Suprapubic skin (tissue), 4 donors: ENCODE measurements around the gene PIP5K1C. TPM values are rescaled to one million over a fixed set of nuclear protein-coding genes. Genes with fewer than 3 reads are reported as not detected.
A peak's percentile ranks its signal among the peaks of the same experiment; 100 is the strongest.

Source experiments
- DNase-seq, 2 donors: peaks; one replicate each; pipeline ENCODE4 v3.0.0-alpha.2; 2019; ENCODE audit warnings: low spot score in 2 of 2
- H3K27ac ChIP-seq: fragments of 200-600 bp; sonication (generic); one replicate; pipeline ENCODE4 v1.5.1; 2019
- H3K27me3 ChIP-seq: fragments of 200-600 bp; sonication (generic); one replicate; pipeline ENCODE4 v1.5.1; 2019
- H3K36me3 ChIP-seq: fragments of 200-600 bp; sonication (generic); one replicate; pipeline ENCODE4 v1.5.1; 2019
- H3K4me1 ChIP-seq: fragments of 200-600 bp; sonication (generic); one replicate; pipeline ENCODE4 v1.5.1; 2019
- H3K4me3 ChIP-seq: fragments of 200-600 bp; sonication (generic); one replicate; pipeline ENCODE4 v1.5.1; 2019; ENCODE audit warnings: mild to moderate bottlenecking
- H3K9me3 ChIP-seq: fragments of 200-600 bp; sonication (generic); one replicate; pipeline ENCODE4 v1.5.1; 2019
- CTCF ChIP-seq, 2 donors: fragments of 200-600 bp in 1 of 2; fragments of 450-650 bp in 1 of 2; sonication (generic) in 1 of 2; IDR thresholded peaks; one replicate each; pipeline ENCODE4 v1.5.1; 2016 to 2019; ENCODE audit warnings: antibody characterized with exemption in 2 of 2, mild to moderate bottlenecking in 1 of 2, moderate library complexity in 1 of 2
- EP300 ChIP-seq: sonication (generic); formaldehyde crosslinking; IDR thresholded peaks from one replicate; pipeline ENCODE4 v1.6.1; 2017; ENCODE audit warnings: antibody characterized with exemption
- POLR2A ChIP-seq, 2 donors: fragments of 450-650 bp; IDR thresholded peaks; one replicate each; pipeline ENCODE4 v1.6.1; 2017; ENCODE audit warnings: antibody characterized with exemption in 2 of 2, mild to moderate bottlenecking in 2 of 2, moderate library complexity in 2 of 2
- POLR2AphosphoS5 ChIP-seq, 3 donors: sonication (generic); formaldehyde crosslinking; IDR thresholded peaks; one replicate each; pipeline ENCODE4 v1.6.1; 2017; ENCODE audit warnings: antibody characterized with exemption in 3 of 3
- WGBS: methylation state at CpG from one replicate; pipeline ENCODE4 v1.1.5; 2018; 5-methylcytosine and 5-hydroxymethylcytosine counted together
- total RNA-seq, 4 donors: library from RNA; depleted of rRNA; stranded (reverse); fragments of >200 nt; gene quantifications; one replicate each; pipeline ENCODE4 v1.1.0, GENCODE V29; 2016

Gene PIP5K1C
- total RNA-seq, result 10 to 100 TPM; 16.5 to 25.7 (median 20.8) TPM

GRCh38 chr19:3700242-3701032 is at the start of gene PIP5K1C:
PIP5K1C (minus strand) TSS chr19:3700468; CDS start chr19:3700390, 78 bp downstream.
- Histone ChIP-seq H3K27ac (peak within 1 kb of the TSS; percentile 81), H3K4me3 (peak within 1 kb of the TSS; percentile 88), H3K4me1 (peaks cover 25% of the 10 kb centered on the region), H3K27me3 (no peaks in the 10 kb centered on the region), H3K36me3 (no peaks in the 10 kb centered on the region), H3K9me3 (no peaks in the 10 kb centered on the region)
- DNase-seq, result peak; percentile 91 to 94
- TF ChIP-seq POLR2A (IDR thresholded peaks at IDR 0.05) (peak in 1 of 2 donors; percentile 34), EP300 (no peak), POLR2AphosphoS5 (IDR thresholded peaks at IDR 0.05) (no peak), CTCF (IDR thresholded peaks at IDR 0.05) (peak; percentile 79 to 80)
- 9% methylated on average over 12 of the region's 82 CpGs for WGBS

- 94% methylated on average over 2 of the region's 8 CpGs for WGBS
- no peaks in the 10 kb centered on the region for H3K9me3 ChIP-seq
- H3K27ac ChIP-seq, result no peak overlapping the region
- no peaks in the 10 kb centered on the region for H3K27me3 ChIP-seq
- H3K4me3 ChIP-seq, result no peak overlapping the region
- H3K4me1 ChIP-seq, result no peaks in the 10 kb centered on the region
- DNase-seq, result no peak
- no peak for TF ChIP-seq EP300
- peaks cover 43% of the 10 kb centered on the region for H3K36me3 ChIP-seq
Measured at GRCh38 chr19:3748965-3749364, 48.7 kb upstream of the PIP5K1C start.

GRCh38 chr19:3746371-3747056 is 46.2 kb upstream of the PIP5K1C start:
- TF ChIP-seq POLR2A (IDR thresholded peaks at IDR 0.05) (no peak), POLR2AphosphoS5 (IDR thresholded peaks at IDR 0.05) (no peak), CTCF (IDR thresholded peaks at IDR 0.05) (no peak), EP300 (no peak)
- H3K4me1 ChIP-seq, result no peaks in the 10 kb centered on the region
- 61% methylated on average over 31 of the region's 31 CpGs for WGBS
- H3K27me3 ChIP-seq, result no peaks in the 10 kb centered on the region
- DNase-seq, result no peak
- peaks cover 20% of the 10 kb centered on the region for H3K36me3 ChIP-seq
- H3K27ac ChIP-seq, result no peak overlapping the region
- H3K9me3 ChIP-seq, result no peaks in the 10 kb centered on the region
- H3K4me3 ChIP-seq, result no peak overlapping the region

- H3K36me3 ChIP-seq, result peaks cover 10% of the 10 kb centered on the region
- H3K4me1 ChIP-seq, result no peaks in the 10 kb centered on the region
- no peak for TF ChIP-seq CTCF (IDR thresholded peaks at IDR 0.05)
- 81% methylated on average over 8 of the region's 8 CpGs for WGBS
- no peaks in the 10 kb centered on the region for H3K9me3 ChIP-seq
- H3K27me3 ChIP-seq, result no peaks in the 10 kb centered on the region
- no peak overlapping the region for H3K4me3 ChIP-seq
- no peak for DNase-seq
- no peak overlapping the region for H3K27ac ChIP-seq
Measured at GRCh38 chr19:3745363-3746045, 45.2 kb upstream of the PIP5K1C start.

- TF ChIP-seq EP300, result no peak
- TF ChIP-seq CTCF (IDR thresholded peaks at IDR 0.05), result no peak
- TF ChIP-seq POLR2A (IDR thresholded peaks at IDR 0.05), result no peak
- no peak for TF ChIP-seq POLR2AphosphoS5 (IDR thresholded peaks at IDR 0.05)
- whole genome bisulfite sequencing, result 95% methylated on average over 2 of the region's 2 CpGs
- H3K9me3 ChIP-seq, result no peaks in the 10 kb centered on the region
Measured at GRCh38 chr19:3743486-3743885, 43.2 kb upstream of the PIP5K1C start.

More at GRCh38 chr19:3743486-3743885, 43.2 kb upstream of the PIP5K1C start:
- Histone ChIP-seq H3K27ac (no peak overlapping the region), H3K27me3 (no peaks in the 10 kb centered on the region), H3K36me3 (no peaks in the 10 kb centered on the region), H3K4me1 (no peaks in the 10 kb centered on the region), H3K4me3 (no peak overlapping the region)
- no peak for DNase-seq
